OCI-LY1 (cell line): Measurements from ENCODE around the gene INIP.

Experiments used
- H2AFZ ChIP-seq: fragments of 200-600 bp; sonication (generic), shearing (Covaris generic); 2 replicates; pipeline ENCODE4 v1.6.0; 2014; ENCODE audit warnings: antibody characterized with exemption, mild to moderate bottlenecking, low read length
- H3F3A ChIP-seq: fragments of 200-600 bp; sonication (generic), shearing (Covaris generic); 2 replicates; pipeline ENCODE4 v1.6.0; 2014; ENCODE audit warnings: mild to moderate bottlenecking, antibody characterized with exemption, low read length, moderate library complexity; ENCODE audit not compliant: insufficient read depth
- H3K27ac ChIP-seq: fragments of 200-600 bp; sonication (generic); 2 replicates; pipeline ENCODE4 v1.5.1; 2014; ENCODE audit warnings: low read length, mixed run types, mild to moderate bottlenecking, low read depth; ENCODE audit not compliant: poor library complexity, severe bottlenecking
- H3K27me3 ChIP-seq: fragments of 200-600 bp; sonication (generic); 2 replicates; pipeline ENCODE4 v1.6.0; 2014; ENCODE audit warnings: antibody characterized with exemption, mild to moderate bottlenecking, low read length, moderate library complexity; ENCODE audit not compliant: insufficient read depth
- H3K36me3 ChIP-seq: fragments of 200-600 bp; sonication (generic); 2 replicates; pipeline ENCODE4 v1.6.1; 2014; ENCODE audit warnings: mild to moderate bottlenecking, antibody characterized with exemption, low read length, moderate library complexity, mixed read lengths; ENCODE audit not compliant: insufficient read depth
- H3K4me1 ChIP-seq: fragments of 200-600 bp; sonication (generic); 2 replicates; pipeline ENCODE4 v1.5.1; 2014; ENCODE audit warnings: mild to moderate bottlenecking, low read length, moderate library complexity; ENCODE audit not compliant: insufficient read depth, severe bottlenecking
- H3K4me2 ChIP-seq: fragments of 200-600 bp; sonication (generic), shearing (Covaris generic); 2 replicates; pipeline ENCODE4 v1.6.1; 2014; ENCODE audit warnings: low read length
- H3K4me3 ChIP-seq: fragments of 200-600 bp; sonication (generic); 2 replicates; pipeline ENCODE4 v1.5.1; 2014; ENCODE audit warnings: low read length, low read depth, mild to moderate bottlenecking, mixed read lengths; ENCODE audit not compliant: poor library complexity, severe bottlenecking
- H3K79me2 ChIP-seq: fragments of 200-600 bp; shearing (Covaris generic); 2 replicates; pipeline ENCODE4 v1.6.1; 2016; ENCODE audit warnings: mixed run types, low read length, mixed read lengths; ENCODE audit not compliant: insufficient read depth
- H3K9ac ChIP-seq: fragments of 200-600 bp; sonication (generic), shearing (Covaris generic); 2 replicates; pipeline ENCODE4 v1.6.1; 2014; ENCODE audit warnings: mild to moderate bottlenecking, low read length, mixed read lengths
- H3K9me2 ChIP-seq: fragments of 200-600 bp; sonication (generic), shearing (Covaris generic); 2 replicates; pipeline ENCODE4 v1.6.1; 2014; ENCODE audit warnings: low read depth, mild to moderate bottlenecking, low read length, mixed read lengths
- H3K9me3 ChIP-seq: fragments of 200-600 bp; shearing (Covaris generic); 2 replicates; pipeline ENCODE4 v1.6.1; 2014; ENCODE audit warnings: low read length, mixed read lengths
- H4K20me1 ChIP-seq: fragments of 200-600 bp; sonication (generic), shearing (Covaris generic); 2 replicates; pipeline ENCODE4 v1.6.0; 2016; ENCODE audit warnings: mild to moderate bottlenecking, low read length; ENCODE audit not compliant: insufficient read depth
- CTCF ChIP-seq: fragments of 200-600 bp; sonication (generic), shearing (Covaris generic); IDR thresholded peaks from 2 replicates; pipeline ENCODE4 v1.5.1; 2017; ENCODE audit warnings: mild to moderate bottlenecking, antibody characterized with exemption, low read length, moderate library complexity, mixed read lengths
- EZH2 ChIP-seq: fragments of 200-600 bp; sonication (generic), shearing (Covaris generic); IDR thresholded peaks from 2 replicates; pipeline ENCODE4 v1.8.0; 2017; ENCODE audit warnings: borderline replicate concordance, mixed run types, mild to moderate bottlenecking, antibody characterized with exemption, low read length, moderate library complexity, mixed read lengths

The INIP gene

GRCh38 chr9:112654282-112654681 is 63.6 kb downstream of the INIP start:
- Histone ChIP-seq H3K27ac (no peak overlapping the region), H3K9ac (no peak overlapping the region)
- TF ChIP-seq CTCF = no peak
- TF ChIP-seq EZH2 = no peak

GRCh38 chr9:112648624-112649023 is 69.3 kb downstream of the INIP start:
- H3K4me1 ChIP-seq = no peaks in the 10 kb centered on the region
- no peak overlapping the region for H3K4me2 ChIP-seq
- no peaks in the 10 kb centered on the region for H3F3A ChIP-seq
- peaks cover 6% of the 10 kb centered on the region for H3K9me3 ChIP-seq
- H3K79me2 ChIP-seq = no peaks in the 10 kb centered on the region
- H2AFZ ChIP-seq = no peak overlapping the region
- H3K4me3 ChIP-seq = no peak overlapping the region
- no peaks in the 10 kb centered on the region for H3K27me3 ChIP-seq
- H3K36me3 ChIP-seq = peaks cover 23% of the 10 kb centered on the region
- no peak overlapping the region for H3K27ac ChIP-seq
- H4K20me1 ChIP-seq = no peaks in the 10 kb centered on the region
- H3K9me2 ChIP-seq = no peaks in the 10 kb centered on the region
- TF ChIP-seq CTCF = no peak
- TF ChIP-seq EZH2 = no peak
- H3K9ac ChIP-seq = no peak overlapping the region

More at GRCh38 chr9:112654282-112654681, 63.6 kb downstream of the INIP start:
- Histone ChIP-seq H3K9me3 (no peaks in the 10 kb centered on the region), H3K36me3 (0 out of 2 replicates have a peak, but pooled peaks cover 2% of the 10 kb centered on the region), H3F3A (no peaks in the 10 kb centered on the region), H3K4me1 (no peaks in the 10 kb centered on the region), H3K4me3 (no peak overlapping the region), H3K9me2 (no peaks in the 10 kb centered on the region), H4K20me1 (no peaks in the 10 kb centered on the region), H2AFZ (no peak overlapping the region), H3K4me2 (no peak overlapping the region), H3K79me2 (no peaks in the 10 kb centered on the region), H3K27me3 (no peaks in the 10 kb centered on the region)

- Histone ChIP-seq H3F3A (no peaks in the 10 kb centered on the region), H3K9me2 (no peaks in the 10 kb centered on the region), H3K4me2 (no peak overlapping the region), H3K27ac (no peak overlapping the region), H3K27me3 (no peaks in the 10 kb centered on the region), H4K20me1 (no peaks in the 10 kb centered on the region), H3K79me2 (no peaks in the 10 kb centered on the region), H3K4me1 (no peaks in the 10 kb centered on the region), H3K9ac (no peak overlapping the region), H3K4me3 (no peak overlapping the region), H3K9me3 (peaks cover 6% of the 10 kb centered on the region), H2AFZ (no peak overlapping the region), H3K36me3 (peaks cover 23% of the 10 kb centered on the region)
- TF ChIP-seq EZH2 = no peak
- no peak for TF ChIP-seq CTCF
Measured at GRCh38 chr9:112647596-112647995, 70.3 kb downstream of the INIP start.
